ENCODE results near the gene GPR37L1. TPM values are rescaled to one million over a fixed set of nuclear protein-coding genes. Genes with fewer than 3 reads are reported as not detected.
"Not testable (repeated sequence)": the region's sequence is repeated elsewhere in the genome, so short reads cannot be mapped to it uniquely, and the experiment has no call there.

Gene GPR37L1
- total RNA-seq, 6 donors from 2014 or later = under 0.01 to 0.07 (median 0.03) TPM; not detected in 3

DNA sequence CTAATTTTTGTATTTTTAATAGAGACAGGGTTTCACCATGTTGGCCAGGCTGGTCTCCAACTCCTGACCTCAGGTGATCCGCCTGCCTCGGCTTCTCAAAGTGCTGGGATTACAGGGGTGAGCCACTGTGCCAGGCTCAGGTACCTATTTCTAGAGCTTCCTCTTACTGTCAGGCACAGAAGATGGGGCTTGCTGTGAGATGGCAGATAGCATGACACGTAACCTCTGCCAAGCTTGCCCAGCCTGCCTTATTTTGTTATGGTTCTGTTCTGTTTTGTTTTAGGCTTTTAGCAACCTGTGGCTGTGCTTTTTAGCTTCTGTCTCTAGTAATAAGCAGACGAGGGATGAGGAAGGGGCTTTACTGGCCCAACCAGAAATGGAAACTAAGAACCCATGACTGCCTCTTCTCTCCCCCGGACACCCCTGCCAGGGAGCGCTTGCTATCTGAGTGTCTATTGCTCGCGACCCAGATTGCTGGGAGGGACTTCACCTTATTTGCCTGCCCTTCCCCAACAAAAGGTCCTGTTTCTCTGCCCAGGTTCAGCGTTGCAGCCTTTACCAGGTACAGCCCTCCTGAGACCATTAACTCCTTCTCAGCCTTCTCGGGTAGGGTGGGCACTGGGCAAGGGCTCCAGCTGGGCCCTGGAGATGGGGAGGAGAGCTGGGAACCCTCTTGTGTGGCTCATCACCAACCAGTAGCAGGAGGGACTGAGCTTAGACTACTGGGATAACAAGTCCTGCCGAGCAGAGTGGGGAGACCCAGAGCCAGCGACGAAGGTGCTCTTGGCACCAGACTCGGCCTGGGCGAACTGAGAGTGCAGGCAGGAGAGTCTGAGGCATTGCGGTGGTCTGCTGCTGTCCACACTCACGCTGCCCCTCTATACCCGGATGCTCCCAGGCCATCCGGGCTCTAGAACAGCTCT lies 57.4 kb downstream of the GPR37L1 start:
- Histone ChIP-seq H3K27me3 (no peaks in the 10 kb centered on the region), H3K4me1 (peaks cover 0 to 7% (median 0%) of the 10 kb centered on the region in 4 donors), H3K27ac (no peak overlapping the region), H3K9me3 (no peaks in the 10 kb centered on the region), H3K36me3 (no peaks in the 10 kb centered on the region), H3K4me3 (no peak overlapping the region)
- WGBS, 2 donors = 78 to 79% methylated on average over 18 to 19 of the region's 19 CpGs
- ATAC-seq (ENCODE audit: low FRiP score in 2 of 2) = no peak
- DNase-seq = peak in 1 of 2 donors; percentile 43
- TF ChIP-seq EP300 (IDR thresholded peaks at IDR 0.05) = no peak
- no peak for TF ChIP-seq POLR2A (IDR thresholded peaks at IDR 0.05)
- TF ChIP-seq CTCF (IDR thresholded peaks at IDR 0.05) = no peak
- no peak for TF ChIP-seq POLR2AphosphoS5 (IDR thresholded peaks at IDR 0.05)

DNA sequence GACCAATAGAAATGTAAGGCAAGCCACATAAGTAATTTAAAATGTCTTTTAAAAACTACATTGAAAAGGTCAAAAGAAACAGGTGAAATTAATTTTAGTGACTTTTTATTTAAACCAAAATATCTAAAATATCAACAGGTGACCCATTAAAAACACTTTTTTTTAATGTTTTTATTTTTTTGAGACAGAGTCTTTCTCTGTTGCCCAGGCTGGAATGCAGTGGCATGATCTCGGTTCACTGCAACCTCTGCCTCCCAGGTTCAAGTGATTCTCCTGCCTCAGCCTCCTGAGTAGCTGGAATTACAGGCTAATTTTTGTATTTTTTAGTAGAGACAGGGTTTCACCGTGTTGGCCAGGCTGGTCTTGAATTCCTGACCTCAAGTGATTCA lies 58.0 kb downstream of the GPR37L1 start:
- H3K9me3 ChIP-seq; ATAC-seq (ENCODE audit: low FRiP score in 2 of 2); H3K36me3 ChIP-seq; H3K4me3 ChIP-seq; H3K27ac ChIP-seq; DNase-seq; H3K27me3 ChIP-seq; H3K4me1 ChIP-seq: not testable (repeated sequence)
- WGBS, 2 donors = 41 to 63% methylated on average over 2 of the region's 2 CpGs

DNA sequence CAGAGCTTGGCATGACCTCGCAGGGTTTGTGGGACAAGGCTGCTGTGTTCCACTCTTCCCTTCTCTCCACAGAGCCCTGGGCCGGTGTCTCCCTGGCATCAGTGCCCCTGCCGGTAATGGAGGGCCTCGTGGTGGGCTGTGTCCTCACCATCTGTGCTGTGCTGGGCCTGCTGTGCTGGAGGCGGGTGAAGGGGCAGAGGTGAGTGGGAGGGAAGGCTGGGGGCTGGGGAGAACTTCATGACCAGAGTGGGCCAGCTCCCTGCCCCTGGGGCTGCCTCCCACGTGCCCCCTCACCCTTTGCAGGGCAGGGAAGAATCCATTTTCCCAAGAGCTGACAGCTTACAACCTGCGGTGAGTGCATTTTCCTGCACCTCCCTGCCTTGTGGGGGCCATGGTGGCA lies 58.9 kb downstream of the GPR37L1 start:
- ATAC-seq (ENCODE audit: low FRiP score in 2 of 2) = no peak
- TF ChIP-seq POLR2A (IDR thresholded peaks at IDR 0.05) (no peak), EP300 (IDR thresholded peaks at IDR 0.05) (no peak), CTCF (IDR thresholded peaks at IDR 0.05) (no peak), POLR2AphosphoS5 (IDR thresholded peaks at IDR 0.05) (no peak)
- Histone ChIP-seq H3K27ac (no peak overlapping the region), H3K4me3 (no peak overlapping the region), H3K9me3 (no peaks in the 10 kb centered on the region), H3K4me1 (peaks cover 0 to 10% (median under 1%) of the 10 kb centered on the region in 4 donors), H3K36me3 (no peaks in the 10 kb centered on the region), H3K27me3 (no peaks in the 10 kb centered on the region)
- WGBS, 2 donors = 82 to 89% methylated on average over 6 to 7 of the region's 7 CpGs
- peak in 1 of 2 donors; percentile 57 for DNase-seq

DNA sequence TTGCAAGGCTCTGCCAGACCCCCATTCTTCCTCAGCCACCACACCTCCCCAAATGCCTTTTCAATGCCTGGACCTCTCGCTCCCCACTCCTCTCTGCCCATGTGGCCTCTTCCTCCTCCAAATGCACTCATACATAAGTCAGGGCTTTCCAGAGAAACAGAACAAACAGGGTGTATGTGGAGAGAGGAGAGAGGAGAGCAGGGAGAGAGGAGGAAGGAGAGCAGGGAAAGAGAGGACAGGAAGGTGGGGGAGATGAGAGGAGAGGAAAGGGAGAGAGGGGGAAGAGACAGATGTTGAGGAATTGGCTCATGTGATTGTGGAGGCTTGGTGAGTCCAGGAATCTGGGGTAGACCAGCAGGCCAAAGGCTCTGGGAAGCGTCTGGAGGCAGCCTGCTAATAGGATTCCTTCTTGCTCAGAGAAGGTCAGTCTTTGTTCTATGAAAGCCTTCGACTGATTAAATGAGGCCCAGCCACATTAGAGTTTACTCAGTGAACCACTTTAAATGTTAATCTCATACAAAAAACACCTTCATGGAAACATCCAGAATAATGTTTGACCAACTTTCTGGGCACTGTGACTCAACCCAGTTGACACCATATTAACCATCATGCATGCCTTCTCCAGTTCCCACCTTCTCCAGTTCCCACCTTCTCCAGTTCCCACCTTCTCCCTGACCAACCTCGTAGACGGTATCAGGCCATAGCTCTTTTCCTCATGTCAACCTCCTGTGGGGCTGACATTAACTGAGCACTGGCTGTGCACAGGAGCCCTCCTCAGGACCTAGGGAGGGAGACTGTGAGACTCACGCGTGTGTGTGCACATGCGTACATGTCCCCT lies 59.5 kb downstream of the GPR37L1 start:
- 94% methylated on average over 8 of the region's 8 CpGs for WGBS, 2 donors
- TF ChIP-seq CTCF (IDR thresholded peaks at IDR 0.05) (no peak), POLR2AphosphoS5 (IDR thresholded peaks at IDR 0.05) (no peak), POLR2A (IDR thresholded peaks at IDR 0.05) (no peak), EP300 (IDR thresholded peaks at IDR 0.05) (no peak)
- H3K27me3 ChIP-seq = no peaks in the 10 kb centered on the region

More for the DNA sequence above, 59.5 kb downstream of the GPR37L1 start:
- no peak overlapping the region for H3K27ac ChIP-seq
- peaks cover 0 to 12% (median 2%) of the 10 kb centered on the region in 4 donors for H3K4me1 ChIP-seq
- no peak overlapping the region for H3K4me3 ChIP-seq
- no peak for DNase-seq
- H3K36me3 ChIP-seq = no peaks in the 10 kb centered on the region
- ATAC-seq (ENCODE audit: low FRiP score in 2 of 2) = no peak
- no peaks in the 10 kb centered on the region for H3K9me3 ChIP-seq

Small RNA genes lying within 50 kb of the gene (small RNA-seq; reads per million reads assigned to genes)
- 0 reads per million in 4 donors for gene CRIP1P3

Other genes starting within 250 kb of the GPR37L1 start
- gene SHISA4, start 234.0 kb upstream of the GPR37L1 start, total RNA-seq = 10 to 100 TPM in 5 of 6 donors, 1 to 10 TPM in 1; 4.6 to 20.9 (median 11.8) TPM
- 10 to 100 TPM; 16.6 to 28.1 (median 22.9) TPM for gene LMOD1, start 176.4 kb upstream of the GPR37L1 start, total RNA-seq
- gene TIMM17A, start 167.4 kb upstream of the GPR37L1 start, total RNA-seq = 10 to 100 TPM; 11.7 to 38.9 (median 23.2) TPM
- gene RNPEP, start 140.3 kb upstream of the GPR37L1 start, total RNA-seq = 100 to 1,000 TPM in 2 of 6 donors, 10 to 100 TPM in 4; 67.7 to 116 (median 76.5) TPM
- gene ELF3, start 112.3 kb upstream of the GPR37L1 start, total RNA-seq = 100 to 1,000 TPM in 4 of 6 donors, 10 to 100 TPM in 2; 82.8 to 261 (median 137) TPM
- 10 to 100 TPM; 65.7 to 96.3 (median 88.4) TPM for gene ARL8A, start 21.8 kb downstream of the GPR37L1 start, total RNA-seq
- 1 to 10 TPM; 4.6 to 9.3 (median 7.7) TPM for gene PTPN7, start 37.7 kb downstream of the GPR37L1 start, total RNA-seq
- 1 to 10 TPM in 3 of 6 donors, under 1 TPM in 3; 0.46 to 5.2 (median 1.1) TPM for gene LGR6, start 70.9 kb downstream of the GPR37L1 start, total RNA-seq
- gene UBE2T, start 219.0 kb downstream of the GPR37L1 start, total RNA-seq = 1 to 10 TPM in 5 of 6 donors, not detected in 1; 1.6 to 5.5 (median 4.6) TPM
- 100 to 1,000 TPM in 1 of 6 donors, 10 to 100 TPM in 5; 27.6 to 120 (median 40.5) TPM for gene PPP1R12B, start 225.8 kb downstream of the GPR37L1 start, total RNA-seq